ENCODE results near the gene HSD11B2. TPM values are rescaled to one million over a fixed set of nuclear protein-coding genes. Genes with fewer than 3 reads are reported as not detected.

The HSD11B2 gene
- total RNA-seq, 2 experiments from 2014 or later, result not detected

DNA sequence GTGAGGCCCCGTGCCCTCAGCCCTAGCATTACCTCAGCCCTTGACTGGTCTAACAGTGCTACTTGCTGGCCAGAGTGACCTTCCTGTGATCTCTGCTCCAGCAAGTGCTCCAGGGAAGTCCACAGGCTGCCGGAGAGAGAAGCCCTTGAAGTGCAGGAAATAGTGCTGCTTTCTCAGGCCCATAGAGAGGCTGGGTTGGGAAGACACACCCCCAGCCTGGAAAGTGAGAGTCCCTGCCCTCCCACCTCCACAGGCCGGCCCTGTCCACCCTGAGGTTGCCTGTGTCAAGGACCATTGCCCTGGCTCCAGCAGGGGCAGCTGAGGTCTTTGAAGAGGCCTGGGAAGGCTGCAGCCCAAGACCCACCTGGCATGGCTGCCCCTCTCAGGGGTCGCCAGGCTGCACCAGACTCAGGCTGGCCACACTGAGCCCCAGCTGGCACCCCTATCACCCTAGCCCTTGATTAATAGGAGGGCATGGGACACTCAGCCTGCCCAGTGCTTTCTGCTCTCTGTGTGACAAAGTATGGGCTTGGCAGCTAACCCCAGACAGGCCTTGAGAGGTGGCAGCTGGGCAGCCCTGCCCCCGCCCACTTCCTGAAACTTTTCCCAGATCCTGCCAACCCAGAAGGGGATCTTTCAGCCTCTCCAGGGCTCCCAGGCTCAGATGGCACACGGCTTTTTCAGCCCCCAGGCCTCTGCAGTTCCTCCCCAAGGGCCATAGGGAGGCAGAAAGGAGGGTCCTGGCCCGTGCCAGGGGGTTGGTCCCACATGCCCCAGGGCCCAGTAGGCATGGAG is 28.3 kb downstream of the HSD11B2 start:
- H4K20me1 ChIP-seq (ENCODE audit: insufficient read depth, low read length), result no peaks in the 10 kb centered on the region; the same call in 1 of the 2 replicates
- no peaks in the 10 kb centered on the region for H3K79me2 ChIP-seq (ENCODE audit: insufficient read depth, low read depth, low read length)
- H3K4me1 ChIP-seq (ENCODE audit: insufficient read depth, low read length, poor library complexity, severe bottlenecking), result no peaks in the 10 kb centered on the region
- H3K36me3 ChIP-seq (ENCODE audit: insufficient read depth, low read length), result no peaks in the 10 kb centered on the region
- H3K4me3 ChIP-seq (ENCODE audit: low read depth, low read length, poor library complexity, severe bottlenecking), result no peak overlapping the region
- H3K9me3 ChIP-seq (ENCODE audit: low read length), result no peaks in the 10 kb centered on the region
- no peak for TF ChIP-seq EZH2phosphoT487 (IDR thresholded peaks at IDR 0.05; ENCODE audit: borderline replicate concordance, low read depth, low read length)
- TF ChIP-seq, protein P1, sequence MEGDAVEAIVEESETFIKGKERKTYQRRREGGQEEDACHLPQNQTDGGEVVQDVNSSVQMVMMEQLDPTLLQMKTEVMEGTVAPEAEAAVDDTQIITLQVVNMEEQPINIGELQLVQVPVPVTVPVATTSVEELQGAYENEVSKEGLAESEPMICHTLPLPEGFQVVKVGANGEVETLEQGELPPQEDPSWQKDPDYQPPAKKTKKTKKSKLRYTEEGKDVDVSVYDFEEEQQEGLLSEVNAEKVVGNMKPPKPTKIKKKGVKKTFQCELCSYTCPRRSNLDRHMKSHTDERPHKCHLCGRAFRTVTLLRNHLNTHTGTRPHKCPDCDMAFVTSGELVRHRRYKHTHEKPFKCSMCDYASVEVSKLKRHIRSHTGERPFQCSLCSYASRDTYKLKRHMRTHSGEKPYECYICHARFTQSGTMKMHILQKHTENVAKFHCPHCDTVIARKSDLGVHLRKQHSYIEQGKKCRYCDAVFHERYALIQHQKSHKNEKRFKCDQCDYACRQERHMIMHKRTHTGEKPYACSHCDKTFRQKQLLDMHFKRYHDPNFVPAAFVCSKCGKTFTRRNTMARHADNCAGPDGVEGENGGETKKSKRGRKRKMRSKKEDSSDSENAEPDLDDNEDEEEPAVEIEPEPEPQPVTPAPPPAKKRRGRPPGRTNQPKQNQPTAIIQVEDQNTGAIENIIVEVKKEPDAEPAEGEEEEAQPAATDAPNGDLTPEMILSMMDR (conservative IDR thresholded peaks at IDR 0.05; ENCODE audit: low read length), result no peak
- DNase-seq (ENCODE audit: low spot score), result no peak
- intact Hi-C loops (cut with micrococcal nuclease; ENCODE audit: unreplicated experiment), result no loop called here
- no peak overlapping the region for H2AFZ ChIP-seq (ENCODE audit: low read length)
- H3K4me2 ChIP-seq (ENCODE audit: low read length), result no peak overlapping the region
- POLR2A ChIA-PET, result no interaction called here
- CTCF ChIA-PET (ENCODE audit: unreplicated experiment), result no interaction called here
- no peaks in the 10 kb centered on the region for H3K9me2 ChIP-seq (ENCODE audit: insufficient read depth, low read length)
- H3K27ac ChIP-seq (ENCODE audit: low read depth, low read length, poor library complexity, severe bottlenecking), result no peak overlapping the region
- BruUV-seq (replicated peaks), result no TSS peak

DNA sequence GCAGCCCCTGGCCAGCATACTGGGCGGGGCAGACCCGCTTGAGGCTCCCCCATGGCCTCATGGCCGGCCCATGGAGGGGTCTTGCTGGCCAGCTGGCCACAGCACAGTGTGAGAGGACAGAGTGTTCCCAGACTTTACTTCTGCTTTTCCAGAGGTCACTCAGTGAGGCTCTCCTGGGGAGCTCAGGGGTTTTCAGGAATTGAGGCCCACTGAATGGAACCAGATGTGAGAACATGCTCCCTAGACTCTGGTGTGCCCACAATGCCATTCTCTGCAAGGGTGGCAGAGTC is 28.9 kb downstream of the HSD11B2 start:
- BruUV-seq (replicated peaks), result no TSS peak
- no peaks in the 10 kb centered on the region for H3K36me3 ChIP-seq (ENCODE audit: insufficient read depth, low read length)
- ChIA-PET POLR2A (no interaction called here), CTCF (ENCODE audit: unreplicated experiment) (no interaction called here)
- no peak for DNase-seq (ENCODE audit: low spot score)
- TF ChIP-seq, protein P1 (conservative IDR thresholded peaks at IDR 0.05; ENCODE audit: low read length), result no peak
- TF ChIP-seq EZH2phosphoT487 (IDR thresholded peaks at IDR 0.05; ENCODE audit: borderline replicate concordance, low read depth, low read length), result no peak
- H3K4me2 ChIP-seq (ENCODE audit: low read length), result no peak overlapping the region
- H4K20me1 ChIP-seq (ENCODE audit: insufficient read depth, low read length), result no peaks in the 10 kb centered on the region; the same call in 1 of the 2 replicates
- H3K4me1 ChIP-seq (ENCODE audit: insufficient read depth, low read length, poor library complexity, severe bottlenecking), result no peaks in the 10 kb centered on the region
- H2AFZ ChIP-seq (ENCODE audit: low read length), result no peak overlapping the region
- no peaks in the 10 kb centered on the region for H3K9me3 ChIP-seq (ENCODE audit: low read length)
- H3K4me3 ChIP-seq (ENCODE audit: low read depth, low read length, poor library complexity, severe bottlenecking), result no peak overlapping the region
- no peaks in the 10 kb centered on the region for H3K79me2 ChIP-seq (ENCODE audit: insufficient read depth, low read depth, low read length)
- no peak overlapping the region for H3K27ac ChIP-seq (ENCODE audit: low read depth, low read length, poor library complexity, severe bottlenecking)
- intact Hi-C loops (cut with micrococcal nuclease; ENCODE audit: unreplicated experiment), result no loop called here
- no peaks in the 10 kb centered on the region for H3K9me2 ChIP-seq (ENCODE audit: insufficient read depth, low read length)

DNA sequence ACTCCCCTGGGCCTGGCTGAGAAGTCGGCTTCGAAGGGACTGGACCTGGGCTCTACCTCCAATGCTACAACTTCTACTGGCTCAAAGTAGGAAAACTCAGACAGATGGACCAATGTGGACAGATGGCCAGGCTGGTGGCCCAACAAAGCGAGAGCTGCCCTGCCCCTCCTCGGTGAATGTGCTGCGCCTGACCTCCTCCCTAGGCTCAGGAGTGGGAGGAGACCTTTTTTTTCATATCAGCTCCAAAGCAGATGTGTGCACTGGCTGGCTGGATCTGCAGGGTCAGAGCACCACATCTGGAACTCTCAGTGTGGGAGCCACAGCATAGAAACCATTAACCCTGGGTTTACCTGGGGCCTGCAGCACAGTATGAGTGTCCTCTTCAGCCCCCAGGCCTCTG is 29.2 kb downstream of the HSD11B2 start:
- no peaks in the 10 kb centered on the region for H3K9me3 ChIP-seq (ENCODE audit: low read length)
- H3K27ac ChIP-seq (ENCODE audit: low read depth, low read length, poor library complexity, severe bottlenecking), result no peak overlapping the region
- POLR2A ChIA-PET, result interaction anchor here (1.0 kb wide), 1 partner anchor 79 kb away, joined by 6 read pairs; no protein-coding TSS in a partner anchor
- no peaks in the 10 kb centered on the region for H3K4me1 ChIP-seq (ENCODE audit: insufficient read depth, low read length, poor library complexity, severe bottlenecking)
- no TSS peak for BruUV-seq (replicated peaks)
- H2AFZ ChIP-seq (ENCODE audit: low read length), result no peak overlapping the region
- H4K20me1 ChIP-seq (ENCODE audit: insufficient read depth, low read length), result no peaks in the 10 kb centered on the region; the same call in 1 of the 2 replicates
- no peaks in the 10 kb centered on the region for H3K36me3 ChIP-seq (ENCODE audit: insufficient read depth, low read length)
- no peak for DNase-seq (ENCODE audit: low spot score)
- CTCF ChIA-PET (ENCODE audit: unreplicated experiment), result no interaction called here
- intact Hi-C loops (cut with micrococcal nuclease; ENCODE audit: unreplicated experiment), result no loop called here
- TF ChIP-seq EZH2phosphoT487 (IDR thresholded peaks at IDR 0.05; ENCODE audit: borderline replicate concordance, low read depth, low read length), result no peak
- TF ChIP-seq, protein P1 (conservative IDR thresholded peaks at IDR 0.05; ENCODE audit: low read length), result no peak
- no peak overlapping the region for H3K4me3 ChIP-seq (ENCODE audit: low read depth, low read length, poor library complexity, severe bottlenecking)
- no peaks in the 10 kb centered on the region for H3K9me2 ChIP-seq (ENCODE audit: insufficient read depth, low read length)
- H3K79me2 ChIP-seq (ENCODE audit: insufficient read depth, low read depth, low read length), result no peaks in the 10 kb centered on the region
- no peak overlapping the region for H3K4me2 ChIP-seq (ENCODE audit: low read length)

Data from OCI-LY7 (cell line).